Measurements from ENCODE around the gene TMEM170A.

TMEM170A gene

DNA sequence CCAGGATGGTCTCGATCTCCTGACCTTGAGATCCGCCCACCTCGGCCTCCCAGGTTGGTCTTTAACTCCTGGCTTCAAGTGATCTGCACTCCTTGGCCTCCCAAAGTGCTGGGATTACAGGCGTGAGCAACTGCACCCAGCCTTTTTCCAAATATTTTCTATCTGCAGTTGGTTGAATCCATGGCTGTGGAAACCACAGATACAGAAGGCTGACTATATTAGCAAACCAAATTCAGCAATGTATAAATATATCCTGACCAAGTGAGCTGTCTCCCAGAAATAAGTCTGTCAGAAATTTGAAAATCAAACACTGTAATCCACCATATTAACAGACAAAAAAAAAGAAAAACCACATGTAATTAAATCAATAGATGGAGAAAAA, 40.8 kb downstream of the TMEM170A start:
- no peak for TF ChIP-seq CTCF (IDR thresholded peaks at IDR 0.05; ENCODE audit: low read depth, low read length, missing control alignments)
- DNase-seq (ENCODE audit: extremely low read depth, low read depth): no peak
- no peak overlapping the region for H3K4me3 ChIP-seq (replicated peaks; ENCODE audit: low read depth, low read length)

- no peak for DNase-seq (ENCODE audit: extremely low read depth, low read depth)
- no peak for TF ChIP-seq CTCF (IDR thresholded peaks at IDR 0.05; ENCODE audit: low read depth, low read length, missing control alignments)
- no peak overlapping the region for H3K4me3 ChIP-seq (replicated peaks; ENCODE audit: low read depth, low read length)
Observed at GRCh38 chr16:75421820-75422126, 42.7 kb downstream of the TMEM170A start.

- no peak overlapping the region for H3K4me3 ChIP-seq (replicated peaks; ENCODE audit: low read depth, low read length)
- no peak for DNase-seq (ENCODE audit: extremely low read depth, low read depth)
- TF ChIP-seq CTCF (IDR thresholded peaks at IDR 0.05; ENCODE audit: low read depth, low read length, missing control alignments): no peak
Observed at GRCh38 chr16:75420987-75421819, 43.3 kb downstream of the TMEM170A start.

DNA sequence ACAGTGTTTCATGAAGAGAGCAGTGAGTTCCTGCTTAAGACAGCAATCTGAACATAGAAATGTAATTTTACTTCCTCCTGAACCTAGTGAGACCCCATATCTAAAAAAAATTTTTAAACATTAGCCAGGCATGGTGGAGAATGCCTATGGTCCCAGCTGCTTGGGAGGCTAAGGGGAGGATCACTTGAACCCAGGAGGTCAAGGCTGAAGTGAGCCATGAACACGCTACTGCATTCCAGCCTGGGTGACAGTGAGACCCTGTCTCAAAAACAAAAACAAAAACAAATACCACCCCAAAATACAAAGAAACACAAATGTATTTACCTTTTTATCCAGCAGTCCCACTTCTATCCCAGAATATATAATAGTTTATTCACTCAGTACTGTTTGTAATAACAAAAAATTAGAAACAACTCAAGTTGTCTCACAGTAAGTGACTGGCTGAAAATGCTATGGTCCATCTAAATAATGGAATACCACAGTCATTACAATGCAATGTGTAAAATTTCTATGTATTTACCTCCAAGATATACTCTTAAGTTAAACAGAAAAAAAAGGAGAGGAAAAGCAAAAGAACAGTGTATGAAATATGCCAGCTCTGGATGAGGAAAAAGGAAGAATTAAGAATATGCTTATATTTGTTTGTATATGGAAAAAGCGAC, 47.5 kb downstream of the TMEM170A start:
- no peak overlapping the region for H3K4me3 ChIP-seq (replicated peaks; ENCODE audit: low read depth, low read length)
- DNase-seq (ENCODE audit: extremely low read depth, low read depth): no peak
- TF ChIP-seq CTCF (IDR thresholded peaks at IDR 0.05; ENCODE audit: low read depth, low read length, missing control alignments): no peak

DNA sequence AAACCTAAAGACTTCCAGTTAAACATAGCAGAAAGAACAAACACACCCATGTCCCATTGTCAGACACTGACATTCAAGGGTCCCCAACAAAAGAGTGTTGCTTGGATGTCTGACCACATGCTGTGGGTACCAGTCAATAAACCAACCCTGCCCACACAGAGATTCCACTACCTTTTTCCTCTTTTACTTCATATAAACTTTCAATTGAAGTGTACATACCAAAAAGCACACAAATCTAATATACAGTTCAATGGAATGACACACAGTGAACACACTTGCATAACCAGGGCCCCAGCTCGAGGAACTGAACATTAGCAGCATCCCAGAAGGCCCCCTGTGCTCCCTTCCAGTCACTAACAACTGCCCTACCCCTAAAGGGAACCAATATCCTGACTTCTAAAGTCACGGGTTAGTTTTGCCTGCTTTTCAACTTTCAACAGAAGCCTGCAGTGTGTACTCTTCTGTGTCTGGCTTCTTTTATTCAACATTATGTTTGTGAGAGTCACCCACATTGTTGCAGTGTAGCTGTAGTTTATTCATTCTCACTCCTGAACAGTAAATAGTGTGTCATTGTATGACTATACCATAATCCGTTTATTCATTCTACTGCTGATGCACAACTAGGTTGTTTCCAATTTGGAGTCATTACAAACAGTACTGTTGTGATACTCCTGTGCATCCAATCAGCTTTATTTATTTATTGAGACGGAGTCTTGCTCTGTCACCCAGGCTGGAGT, 49.2 kb downstream of the TMEM170A start:
- TF ChIP-seq CTCF (IDR thresholded peaks at IDR 0.05; ENCODE audit: low read depth, low read length, missing control alignments): no peak
- no peak for DNase-seq (ENCODE audit: extremely low read depth, low read depth)
- no peak overlapping the region for H3K4me3 ChIP-seq (replicated peaks; ENCODE audit: low read depth, low read length)

- H3K4me3 ChIP-seq (replicated peaks; ENCODE audit: low read depth, low read length): no peak overlapping the region
- no peak for DNase-seq (ENCODE audit: extremely low read depth, low read depth)
- no peak for TF ChIP-seq CTCF (IDR thresholded peaks at IDR 0.05; ENCODE audit: low read depth, low read length, missing control alignments)
Observed at GRCh38 chr16:75413951-75414350, 50.5 kb downstream of the TMEM170A start.
